ENCODE measurements around the gene NQO2. TPM values are rescaled to one million over a fixed set of nuclear protein-coding genes. Genes with fewer than 3 reads are reported as not detected.

NQO2 gene
- total RNA-seq, 1 experiment from 2014 or later = 105 TPM

DNA sequence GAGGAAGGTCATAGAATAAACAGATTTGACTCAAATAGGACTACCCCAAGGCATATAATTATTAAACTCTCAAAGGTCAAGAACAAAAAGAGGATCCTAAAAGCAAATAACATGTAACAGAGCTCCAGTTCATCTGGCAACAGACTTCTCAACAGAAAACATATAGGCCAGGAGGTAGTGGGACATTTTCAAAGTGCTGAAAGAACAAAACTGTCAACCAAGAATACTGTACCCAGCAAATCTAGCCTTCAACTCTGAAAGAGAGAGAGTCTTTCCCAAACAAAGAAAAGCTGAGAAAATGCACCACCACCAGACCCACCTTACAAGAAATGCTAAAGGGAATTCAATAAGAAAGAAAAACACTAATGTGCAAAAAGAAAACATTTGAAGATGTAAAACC is 11.9 kb downstream of the NQO2 start:
- H2BK5ac ChIP-seq (ENCODE audit: insufficient read length, low read length) = no peak overlapping the region
- H3K56ac ChIP-seq (ENCODE audit: insufficient read length, low read depth, low read length) = no peak overlapping the region
- H2AFZ ChIP-seq (ENCODE audit: low read length) = no peak overlapping the region
- Mint-ChIP-seq H3K27me3 (ENCODE audit: low read depth) (no peaks in the 10 kb centered on the region), H3K36me3 (ENCODE audit: insufficient read depth in 1 of 3, low read depth in 3 of 3) (peaks cover 78 to 87% (median 87%) of the 10 kb centered on the region in 3 experiments), H3K27ac (no peak overlapping the region), H3K4me1 (peaks cover 37 to 42% of the 10 kb centered on the region in 2 experiments), H3K4me3 (no peak overlapping the region), H3K9me3 (peaks cover 34 to 37% of the 10 kb centered on the region in 2 experiments)
- no peaks in the 10 kb centered on the region for H3K27me3 ChIP-seq (ENCODE audit: insufficient read depth, low read length)
- no peak overlapping the region for H4K5ac ChIP-seq (ENCODE audit: insufficient read length, low read depth, low read length)
- H3K18ac ChIP-seq (ENCODE audit: insufficient read length, low read depth, low read length) = no peak overlapping the region
- no peak overlapping the region for H3K9ac ChIP-seq (ENCODE audit: extremely low read depth, insufficient read length, low read length)
- H3K14ac ChIP-seq (ENCODE audit: insufficient read depth, low read length) = no peak overlapping the region
- H2BK120ac ChIP-seq (ENCODE audit: low read depth, low read length, poor library complexity, severe bottlenecking) = no peak overlapping the region
- no peak overlapping the region for H3K27ac ChIP-seq (ENCODE audit: insufficient read length, low read depth, low read length)
- peaks cover 27% of the 10 kb centered on the region for H3K9me3 ChIP-seq (ENCODE audit: control insufficient read depth, low read depth, low read length)
- no peak overlapping the region for H3K4ac ChIP-seq (ENCODE audit: low read depth, low read length)
- no peak overlapping the region for H3T11ph ChIP-seq (ENCODE audit: low read length)
- no peak overlapping the region for H3K4me2 ChIP-seq (ENCODE audit: insufficient read depth, insufficient read length, low read length)
- H2BK15ac ChIP-seq (ENCODE audit: low read depth, low read length) = no peak overlapping the region
- no peak overlapping the region for H4K8ac ChIP-seq (replicated peaks; ENCODE audit: insufficient read length, low read depth, low read length)
- no peaks in the 10 kb centered on the region for H3K79me1 ChIP-seq (ENCODE audit: insufficient read depth, low read depth, low read length, poor library complexity, severe bottlenecking)
- no peak overlapping the region for H2BK20ac ChIP-seq (ENCODE audit: low read depth, low read length, poor library complexity, severe bottlenecking)
- no peak overlapping the region for H3K23ac ChIP-seq (ENCODE audit: insufficient read length, low read depth, low read length)
- H3K4me1 ChIP-seq (ENCODE audit: insufficient read depth, low read length) = peaks cover 2% of the 10 kb centered on the region; the same call in 1 of the 2 replicates
- H3K79me2 ChIP-seq (ENCODE audit: insufficient read depth, low read length) = no peaks in the 10 kb centered on the region
- H2BK12ac ChIP-seq (ENCODE audit: insufficient read length, low read depth, low read length) = no peak overlapping the region
- H3K23me2 ChIP-seq (ENCODE audit: insufficient read length, low read depth, low read length, poor library complexity, severe bottlenecking) = no peaks in the 10 kb centered on the region
- no peak overlapping the region for H4K91ac ChIP-seq (ENCODE audit: insufficient read length, low read depth, low read length)
- H2AK5ac ChIP-seq (ENCODE audit: insufficient read length, low read length) = no peak overlapping the region
- H4K20me1 ChIP-seq (ENCODE audit: control insufficient read depth, insufficient read depth, insufficient read length) = no peaks in the 10 kb centered on the region
- DNase-seq = no peak
- TF ChIP-seq, protein P1, sequence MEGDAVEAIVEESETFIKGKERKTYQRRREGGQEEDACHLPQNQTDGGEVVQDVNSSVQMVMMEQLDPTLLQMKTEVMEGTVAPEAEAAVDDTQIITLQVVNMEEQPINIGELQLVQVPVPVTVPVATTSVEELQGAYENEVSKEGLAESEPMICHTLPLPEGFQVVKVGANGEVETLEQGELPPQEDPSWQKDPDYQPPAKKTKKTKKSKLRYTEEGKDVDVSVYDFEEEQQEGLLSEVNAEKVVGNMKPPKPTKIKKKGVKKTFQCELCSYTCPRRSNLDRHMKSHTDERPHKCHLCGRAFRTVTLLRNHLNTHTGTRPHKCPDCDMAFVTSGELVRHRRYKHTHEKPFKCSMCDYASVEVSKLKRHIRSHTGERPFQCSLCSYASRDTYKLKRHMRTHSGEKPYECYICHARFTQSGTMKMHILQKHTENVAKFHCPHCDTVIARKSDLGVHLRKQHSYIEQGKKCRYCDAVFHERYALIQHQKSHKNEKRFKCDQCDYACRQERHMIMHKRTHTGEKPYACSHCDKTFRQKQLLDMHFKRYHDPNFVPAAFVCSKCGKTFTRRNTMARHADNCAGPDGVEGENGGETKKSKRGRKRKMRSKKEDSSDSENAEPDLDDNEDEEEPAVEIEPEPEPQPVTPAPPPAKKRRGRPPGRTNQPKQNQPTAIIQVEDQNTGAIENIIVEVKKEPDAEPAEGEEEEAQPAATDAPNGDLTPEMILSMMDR (conservative IDR thresholded peaks at IDR 0.05) = no peak

Measured in H9 (cell line).